ENCODE measurements around the gene MRFAP1.

Gene MRFAP1

DNA sequence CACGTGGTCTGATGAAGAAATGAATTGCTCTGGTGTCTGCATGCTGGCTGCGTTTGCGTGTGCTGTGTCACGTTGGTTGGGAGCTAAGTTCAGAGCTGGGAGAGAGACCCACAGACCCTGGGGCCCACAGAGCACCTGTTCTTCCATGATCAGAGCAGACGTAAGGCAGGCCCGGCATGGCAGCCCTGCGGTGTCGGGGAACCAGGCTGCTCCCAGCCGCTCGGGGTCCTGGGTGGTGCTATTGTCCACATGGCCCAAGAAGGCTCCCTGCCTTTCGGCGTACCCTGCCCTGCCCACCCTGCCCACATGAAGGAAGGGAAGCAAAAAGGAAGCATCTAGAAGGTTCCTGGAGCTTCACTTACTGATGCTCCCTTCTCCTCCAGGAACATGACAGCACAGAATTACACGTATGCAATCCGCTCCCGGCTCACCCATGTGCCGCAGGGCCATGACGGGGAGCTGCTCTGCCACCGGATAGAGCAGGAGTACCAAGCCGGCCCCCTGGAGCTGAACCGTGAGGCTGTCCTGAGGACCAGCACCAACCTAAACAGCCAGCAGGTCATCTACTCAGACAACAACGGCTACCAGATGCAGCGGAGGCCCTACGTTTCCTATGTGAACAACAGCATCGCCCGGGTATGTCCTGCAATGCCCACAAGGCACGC, 30.9 kb upstream of the MRFAP1 start:
- no peak for DNase-seq (ENCODE audit: low read depth)
- H3K4me3 ChIP-seq (ENCODE audit: low read depth, low read length), result no peak overlapping the region

DNA sequence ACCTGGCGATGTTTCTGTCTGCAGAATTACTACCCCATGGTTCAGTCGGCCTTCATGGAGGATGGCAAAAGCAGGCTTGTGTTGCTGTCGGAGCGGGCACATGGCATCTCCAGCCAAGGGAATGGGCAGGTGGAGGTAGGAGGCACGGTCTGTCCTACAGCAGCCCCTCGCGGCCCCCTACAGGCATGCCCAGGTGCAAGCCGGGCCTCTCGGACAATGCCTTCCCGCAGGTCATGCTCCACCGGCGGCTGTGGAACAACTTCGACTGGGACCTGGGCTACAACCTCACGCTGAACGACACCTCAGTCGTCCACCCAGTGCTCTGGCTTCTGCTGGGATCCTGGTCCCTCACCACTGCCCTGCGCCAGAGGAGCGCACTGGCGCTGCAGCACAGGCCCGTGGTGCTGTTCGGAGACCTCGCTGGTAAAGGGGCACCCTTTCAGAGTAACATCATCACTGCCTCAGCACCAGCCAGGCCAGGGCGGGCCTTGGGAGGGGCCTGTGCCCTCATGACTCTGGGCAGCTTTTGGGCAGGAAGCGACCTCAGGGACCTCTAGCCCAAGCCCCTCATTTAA, 29.5 kb upstream of the MRFAP1 start:
- no peak overlapping the region for H3K4me3 ChIP-seq (ENCODE audit: low read depth, low read length)
- DNase-seq (ENCODE audit: low read depth), result no peak

DNA sequence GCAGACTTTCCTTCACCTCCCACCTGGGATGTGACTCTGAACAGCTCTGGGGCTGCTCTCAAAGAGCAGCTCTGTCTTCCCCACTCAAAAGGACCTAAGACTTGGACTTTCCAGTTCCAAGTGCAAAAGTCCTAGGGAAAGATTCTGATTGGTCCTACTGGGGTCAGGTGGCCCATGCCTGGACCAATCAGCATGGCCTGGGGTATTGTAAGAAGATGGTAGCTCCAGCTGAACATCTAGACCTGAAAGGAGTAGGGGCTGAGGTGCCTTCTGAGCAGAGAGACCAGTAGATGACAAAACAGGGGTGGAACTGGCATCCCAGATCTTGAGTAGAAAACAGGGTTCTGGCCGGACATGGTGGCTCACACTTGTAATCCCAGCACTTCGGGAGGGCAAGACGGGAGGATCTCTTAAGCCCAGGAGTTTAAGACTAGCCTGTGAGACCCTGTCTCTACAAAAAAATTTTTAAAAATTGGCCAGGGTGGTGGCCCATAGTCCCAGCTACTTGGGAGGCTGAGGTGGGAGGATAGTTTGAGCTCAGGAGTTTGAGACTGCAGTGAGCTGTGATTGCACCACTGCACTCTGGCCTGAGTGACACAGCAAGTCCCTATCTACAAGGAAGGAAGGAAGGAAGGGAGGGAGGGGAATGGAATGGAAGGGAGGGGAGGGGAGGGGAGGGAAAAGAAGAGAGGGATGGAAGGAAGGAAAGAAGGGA, 27.4 kb upstream of the MRFAP1 start:
- H3K4me3 ChIP-seq (ENCODE audit: low read depth, low read length), result no peak overlapping the region

DNA sequence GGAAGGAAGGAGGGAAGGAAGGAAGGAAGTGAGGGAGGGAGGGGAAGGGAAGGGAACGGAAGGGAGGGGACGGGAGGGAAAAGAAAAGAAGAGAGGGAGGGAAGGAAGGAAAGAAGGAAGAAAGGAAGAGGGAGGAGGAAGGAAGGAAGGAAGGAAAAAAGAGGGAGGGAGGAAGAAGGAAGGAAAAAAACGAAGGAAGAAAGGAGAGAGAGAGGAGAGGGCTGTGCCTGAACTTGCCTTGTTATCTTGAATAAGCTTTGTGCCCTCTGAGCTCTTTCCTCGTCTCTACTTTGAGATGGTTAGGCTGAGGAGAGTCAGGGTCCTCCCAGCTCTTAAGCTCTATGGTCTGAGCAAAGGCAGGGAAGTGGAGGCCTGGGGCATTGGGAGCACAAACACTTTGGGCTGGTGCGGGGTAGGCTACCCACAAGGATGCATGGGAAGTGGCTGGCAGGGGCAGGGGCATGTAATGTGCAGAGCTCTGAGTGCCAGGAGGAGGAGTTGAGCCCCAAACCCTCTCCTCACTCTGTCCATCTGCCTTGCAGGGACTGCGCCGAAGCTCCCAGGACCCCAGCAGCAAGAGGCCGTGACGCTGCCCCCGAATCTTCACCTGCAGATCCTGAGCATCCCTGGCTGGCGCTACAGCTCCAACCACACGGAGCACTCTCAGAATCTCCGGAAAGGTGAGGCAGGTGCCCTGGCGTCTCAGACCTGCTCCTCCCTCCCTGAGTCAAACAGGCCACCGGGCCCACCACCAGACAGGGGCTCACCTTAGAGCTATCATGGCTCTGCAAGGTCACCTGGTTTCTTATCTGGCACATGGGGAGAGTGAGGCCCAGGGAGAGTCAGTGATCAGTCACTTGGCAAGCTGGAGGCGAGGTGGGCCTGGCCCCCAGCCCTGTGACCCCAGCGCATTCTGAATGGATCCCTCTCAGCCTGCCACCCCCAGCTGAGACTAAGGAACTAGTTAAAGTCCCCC, 26.5 kb upstream of the MRFAP1 start:
- H3K4me3 ChIP-seq (ENCODE audit: low read depth, low read length), result no peak overlapping the region
- no peak for DNase-seq (ENCODE audit: low read depth)

More for the DNA sequence above, 27.4 kb upstream of the MRFAP1 start:
- DNase-seq (ENCODE audit: low read depth), result no peak

DNA sequence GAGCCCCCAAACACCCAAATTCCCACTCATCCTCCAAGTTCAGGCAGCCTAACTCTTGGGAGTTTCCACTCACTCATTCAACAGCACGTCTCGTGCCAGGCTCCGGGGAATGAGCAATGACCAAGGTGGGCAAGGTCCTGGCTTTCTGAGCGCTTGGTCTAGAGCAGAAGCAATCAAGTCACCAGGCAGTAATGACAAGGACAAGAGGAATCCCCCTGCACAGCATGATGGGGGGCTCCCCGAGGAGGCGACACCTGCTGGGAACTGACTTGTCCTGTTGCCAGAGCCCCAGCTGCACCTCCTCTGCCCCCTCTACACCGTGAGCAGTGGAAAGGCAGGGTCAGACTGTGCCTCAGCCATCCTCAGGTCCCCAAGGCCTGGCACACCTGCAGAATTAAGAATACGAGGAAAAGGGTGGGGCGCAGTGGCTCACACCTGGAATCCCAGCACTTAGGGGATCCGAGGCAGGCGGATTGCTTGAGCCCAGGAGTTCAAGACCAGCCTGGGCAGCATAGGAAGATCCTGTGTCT, 25.7 kb upstream of the MRFAP1 start:
- H3K4me3 ChIP-seq (ENCODE audit: low read depth, low read length), result no peak overlapping the region
- DNase-seq (ENCODE audit: low read depth), result no peak

DNA sequence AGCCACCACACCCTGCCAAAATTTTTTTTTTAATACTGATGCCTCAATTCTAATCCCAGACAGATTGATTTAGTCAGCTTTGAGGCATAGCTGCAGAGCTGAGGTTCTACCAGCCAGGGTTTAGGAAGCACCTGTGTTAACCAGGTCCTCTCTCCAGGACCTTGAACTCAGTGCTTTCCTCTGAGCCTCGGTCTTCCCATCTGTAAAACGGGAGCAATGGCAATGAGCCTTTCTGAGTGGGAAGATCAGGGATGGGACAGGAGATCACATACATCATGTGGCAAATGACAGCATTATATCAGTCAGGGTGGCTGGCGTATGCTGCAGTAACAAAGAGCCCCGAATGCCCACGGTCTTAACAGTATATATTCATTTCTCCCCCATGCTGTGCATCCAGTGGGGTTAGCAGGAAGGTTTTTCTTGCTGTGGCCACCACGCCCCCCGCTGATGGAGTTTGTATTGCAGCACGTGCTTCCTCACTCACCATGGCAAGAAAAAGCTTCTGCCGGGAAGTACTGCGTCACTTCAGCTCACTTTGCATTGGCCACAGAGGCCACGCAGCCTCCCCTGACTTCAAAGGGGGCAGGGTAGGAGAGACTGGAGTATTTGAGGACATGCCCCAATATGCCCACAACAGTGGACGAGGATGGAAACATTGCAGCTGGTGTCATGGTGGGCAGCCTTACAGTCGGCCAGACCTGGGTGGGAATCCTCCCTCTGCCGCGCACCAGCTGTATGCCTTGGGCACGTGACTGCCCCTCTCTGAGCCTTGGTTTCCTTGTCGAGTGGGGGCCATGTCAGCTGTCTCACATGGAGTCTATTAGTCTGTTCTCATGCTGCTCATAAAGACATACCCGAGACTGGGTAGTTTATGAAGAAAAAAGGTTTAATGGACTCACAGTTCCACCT, 24.1 kb upstream of the MRFAP1 start:
- DNase-seq (ENCODE audit: low read depth), result no peak
- H3K4me3 ChIP-seq (ENCODE audit: low read depth, low read length), result no peak overlapping the region

DNA sequence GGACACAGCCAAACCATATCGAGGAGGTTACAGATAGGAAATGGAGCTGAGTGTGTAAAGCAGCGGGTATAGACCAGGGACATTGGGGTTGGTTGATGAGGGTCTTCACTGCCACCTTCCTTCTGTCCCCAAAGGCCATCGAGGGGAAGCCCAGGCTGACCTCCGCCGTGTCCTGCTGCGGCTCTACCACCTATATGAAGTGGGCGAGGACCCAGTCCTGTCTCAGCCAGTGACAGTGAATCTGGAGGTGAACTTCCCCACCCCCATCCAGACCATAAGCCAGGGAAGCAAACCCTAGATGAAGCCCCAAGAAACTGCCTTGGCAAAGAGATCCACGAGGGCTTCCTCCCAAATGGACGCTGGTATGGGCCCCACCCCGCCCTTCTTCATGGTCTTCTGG, 23.2 kb upstream of the MRFAP1 start:
- no peak for DNase-seq (ENCODE audit: low read depth)
- no peak overlapping the region for H3K4me3 ChIP-seq (ENCODE audit: low read depth, low read length)

DNA sequence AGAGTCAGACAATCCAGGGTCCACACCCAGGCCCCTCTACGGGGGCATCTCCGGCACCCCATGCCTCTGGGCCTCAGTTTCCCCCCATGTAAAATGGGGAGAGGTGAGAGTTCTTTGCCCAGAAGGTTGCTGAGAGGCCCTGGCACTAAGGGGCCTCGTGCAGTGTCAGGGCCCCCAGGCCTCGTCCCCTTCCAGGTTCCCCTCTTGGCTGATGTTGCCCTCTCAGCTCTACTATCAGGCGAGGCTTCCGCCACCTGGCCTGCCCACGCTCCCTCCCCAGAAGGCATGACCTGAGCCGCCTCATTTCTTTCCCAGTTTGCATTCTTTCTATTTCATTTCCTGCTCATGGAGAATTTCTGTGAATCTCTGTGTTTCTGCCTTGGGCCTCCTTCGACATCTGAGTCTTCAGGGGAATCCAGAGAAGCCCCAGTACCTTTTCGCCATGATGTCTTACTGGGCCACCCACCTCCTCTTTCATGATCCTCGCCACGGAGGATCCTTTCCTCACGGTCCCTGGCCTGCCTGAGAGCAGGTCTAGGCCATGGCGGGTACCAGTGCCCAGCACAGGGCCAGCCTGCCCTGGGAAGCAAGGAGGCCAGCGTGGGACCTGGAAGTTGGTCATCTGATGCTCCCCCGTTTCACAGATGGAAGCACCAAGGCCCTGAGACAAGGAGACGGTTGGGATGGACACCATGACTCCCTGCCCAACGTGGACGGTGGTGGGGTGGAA, 21.9 kb upstream of the MRFAP1 start:
- H3K4me3 ChIP-seq (ENCODE audit: low read depth, low read length), result no peak overlapping the region
- no peak for DNase-seq (ENCODE audit: low read depth)

DNA sequence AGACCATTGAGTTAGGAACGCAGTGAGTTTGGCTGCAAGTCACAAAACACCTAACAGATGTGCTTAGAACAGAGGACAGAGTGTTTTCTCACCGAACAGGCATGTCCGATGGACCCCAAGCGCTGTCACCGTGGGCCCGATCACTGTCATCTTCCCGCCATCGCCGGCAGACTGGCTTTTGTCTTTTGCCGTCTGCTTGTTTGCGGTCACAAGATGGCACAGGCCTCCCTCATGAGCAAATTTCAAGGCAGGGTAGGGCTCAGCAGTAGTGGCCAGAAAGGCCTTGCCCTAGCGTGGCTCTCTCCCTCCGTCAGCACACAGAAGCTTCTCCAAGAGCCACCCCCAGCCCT, 21.4 kb upstream of the MRFAP1 start:
- no peak for DNase-seq (ENCODE audit: low read depth)
- no peak overlapping the region for H3K4me3 ChIP-seq (ENCODE audit: low read depth, low read length)

DNA sequence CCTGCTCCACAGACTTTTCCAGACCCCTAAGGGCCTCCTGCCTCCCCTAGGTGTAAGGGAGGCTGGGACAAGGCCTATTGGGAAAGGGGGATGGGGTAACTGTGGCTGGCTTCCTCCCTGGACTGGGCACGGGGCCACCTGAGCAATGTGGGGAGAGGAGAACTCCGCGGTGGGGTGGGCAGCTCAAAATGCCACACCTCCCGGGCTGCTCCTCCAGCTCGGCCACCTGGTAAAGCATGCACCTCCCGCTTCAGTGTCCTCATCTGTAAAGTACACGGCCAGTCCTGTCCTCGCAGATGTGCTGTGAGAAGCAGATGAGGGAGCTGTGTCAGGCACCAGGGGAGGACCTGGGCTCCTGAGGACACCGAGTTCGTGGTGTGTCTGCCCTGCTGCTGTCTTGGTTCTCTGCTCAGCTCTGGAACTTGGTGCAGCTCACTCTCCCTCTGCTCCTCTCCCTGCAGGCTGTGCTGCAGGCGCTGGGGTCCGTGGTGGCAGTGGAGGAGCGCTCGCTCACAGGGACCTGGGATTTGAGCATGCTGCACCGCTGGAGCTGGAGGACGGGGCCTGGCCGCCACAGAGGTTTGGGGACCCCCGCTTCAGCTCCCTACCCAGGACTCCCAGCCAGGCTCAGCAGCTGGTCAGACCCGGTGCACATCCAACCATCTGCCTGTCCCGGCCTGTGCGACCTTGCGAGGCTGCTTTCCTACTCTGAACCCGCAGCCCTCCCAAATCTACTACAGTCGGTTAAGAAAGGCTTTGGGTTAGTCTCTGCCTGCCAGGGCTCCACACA, 20.8 kb upstream of the MRFAP1 start:
- no peak overlapping the region for H3K4me3 ChIP-seq (ENCODE audit: low read depth, low read length)
- DNase-seq (ENCODE audit: low read depth), result no peak

DNA sequence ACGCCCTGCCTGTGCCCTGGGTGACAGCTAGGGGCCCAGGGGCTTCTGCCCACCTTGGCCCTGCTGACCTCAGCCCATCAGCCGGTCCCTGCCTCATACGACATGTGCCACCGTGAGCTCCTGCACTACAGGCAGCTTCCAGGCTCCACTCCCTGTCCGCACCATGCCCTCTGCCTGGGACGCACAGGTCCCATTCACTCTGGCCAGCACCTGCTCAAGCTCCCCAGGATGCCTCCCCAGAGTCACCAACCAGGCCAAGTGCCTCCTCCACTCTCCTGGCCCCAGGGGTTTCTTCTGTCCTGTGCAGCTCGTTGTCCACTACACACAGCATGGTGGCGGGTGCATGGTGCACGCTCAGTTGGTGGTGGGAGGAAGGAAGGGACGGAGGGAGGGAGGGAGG, 20.2 kb upstream of the MRFAP1 start:
- DNase-seq (ENCODE audit: low read depth), result no peak
- H3K4me3 ChIP-seq (ENCODE audit: low read depth, low read length), result no peak overlapping the region

DNA sequence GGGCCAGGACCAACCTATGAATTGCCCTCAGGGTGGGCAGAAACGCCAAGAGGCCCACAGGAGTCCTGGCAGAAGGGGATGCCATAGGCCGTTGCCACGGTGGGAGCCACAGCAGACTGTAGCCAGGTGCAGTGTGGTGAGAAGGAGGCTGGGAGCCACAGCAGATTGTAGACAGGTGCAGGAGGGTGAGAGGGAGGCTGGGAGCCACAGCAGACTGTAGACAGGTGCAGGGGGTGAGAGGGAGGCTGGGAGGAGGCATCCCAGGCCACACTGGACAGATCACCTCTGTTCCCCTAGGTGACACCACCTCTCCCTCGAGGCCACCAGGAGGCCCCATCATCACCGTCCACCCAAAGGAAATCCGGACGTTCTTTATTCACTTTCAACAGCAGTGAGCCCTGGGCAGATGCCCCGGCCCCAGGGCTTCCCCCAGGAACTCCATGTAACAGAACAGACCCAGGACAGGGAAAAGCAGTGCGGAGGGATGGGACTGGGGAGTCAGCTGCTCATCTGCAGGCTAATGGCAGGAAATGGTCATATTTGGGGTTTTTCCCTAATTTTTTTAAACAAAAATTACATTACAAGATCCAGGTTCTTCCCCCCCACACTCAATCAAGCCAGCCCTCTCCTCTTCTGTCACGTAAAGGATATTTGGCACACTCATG, 19.5 kb upstream of the MRFAP1 start:
- DNase-seq (ENCODE audit: low read depth), result no peak
- H3K4me3 ChIP-seq (ENCODE audit: low read depth, low read length), result no peak overlapping the region

DNA sequence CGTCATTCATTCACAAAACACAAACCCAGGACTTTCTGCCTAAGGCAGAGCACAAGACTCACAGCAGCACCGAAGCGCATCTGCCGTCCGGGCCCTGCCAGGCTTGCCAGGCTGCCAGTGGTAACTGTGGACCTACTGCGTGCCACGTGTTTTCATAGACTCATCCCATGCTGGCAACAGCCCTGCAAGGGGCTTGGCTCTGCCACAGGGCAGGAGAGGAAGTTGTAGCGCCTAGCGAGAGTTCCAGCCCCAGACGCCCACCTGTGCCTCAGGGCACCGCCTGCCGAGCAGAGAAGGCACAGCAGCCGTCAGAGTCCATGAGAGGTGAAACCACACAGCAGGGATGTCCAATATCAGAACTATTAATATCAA, 18.9 kb upstream of the MRFAP1 start:
- DNase-seq (ENCODE audit: low read depth), result no peak
- no peak overlapping the region for H3K4me3 ChIP-seq (ENCODE audit: low read depth, low read length)

DNA sequence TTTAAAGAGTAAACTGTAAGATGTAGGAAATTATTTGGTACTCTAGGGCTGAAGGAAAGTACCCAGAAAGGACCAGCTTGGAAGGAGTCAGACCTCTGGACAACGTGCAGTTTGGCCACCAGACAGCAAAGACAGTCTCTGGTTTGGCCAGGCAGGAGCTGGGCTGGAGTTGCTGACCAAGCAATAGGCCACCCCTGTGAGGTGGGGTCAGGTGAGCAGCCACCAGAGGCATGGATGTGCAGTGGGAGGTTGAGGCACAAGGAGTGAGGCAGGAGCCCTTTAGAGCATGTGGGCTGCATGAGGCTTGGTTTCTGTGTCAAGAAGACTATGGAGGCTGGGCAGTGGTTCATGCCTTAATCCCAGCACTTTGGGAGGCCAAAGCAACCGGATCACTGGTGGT, 17.7 kb upstream of the MRFAP1 start:
- H3K4me3 ChIP-seq (ENCODE audit: low read depth, low read length), result no peak overlapping the region
- no peak for DNase-seq (ENCODE audit: low read depth)

DNA sequence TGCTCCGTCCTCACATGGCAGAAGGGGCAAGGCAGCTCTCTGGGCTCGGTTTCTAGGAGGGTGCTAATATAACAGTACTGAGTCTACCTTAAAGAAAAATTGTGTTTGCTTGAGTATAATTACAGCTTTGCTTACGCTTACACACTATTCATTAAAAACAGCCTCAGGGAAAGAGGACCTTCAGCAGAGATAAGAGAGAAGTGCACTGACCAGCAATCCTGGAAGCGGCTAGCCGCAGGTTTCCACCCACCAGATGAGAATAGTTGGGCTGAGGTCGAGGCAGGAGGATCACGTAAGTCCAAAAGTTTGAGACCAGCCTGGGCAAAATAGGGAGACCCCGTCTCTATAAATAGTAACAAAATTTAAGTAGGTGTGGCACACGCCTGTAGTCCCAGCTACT, 15.2 kb upstream of the MRFAP1 start:
- DNase-seq (ENCODE audit: low read depth), result no peak
- H3K4me3 ChIP-seq (ENCODE audit: low read depth, low read length), result no peak overlapping the region

DNA sequence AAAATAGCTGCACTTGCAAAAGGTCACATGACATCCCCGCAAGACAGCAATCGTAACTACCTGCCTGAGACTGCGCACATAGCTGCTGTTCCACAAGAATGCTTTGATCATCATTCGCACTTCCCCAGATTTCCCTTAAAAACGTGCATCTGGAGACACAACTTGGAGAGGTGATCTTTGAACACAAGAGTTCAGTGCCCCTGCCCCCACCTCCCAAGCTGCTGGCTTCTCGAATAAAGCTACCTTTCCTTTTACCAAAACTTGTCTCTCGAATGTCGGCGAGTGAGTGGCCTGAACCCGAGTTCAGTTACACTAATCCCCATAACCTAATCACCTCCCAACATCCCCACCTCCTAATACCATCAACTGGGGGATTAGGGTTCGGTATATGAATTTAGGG, 14.4 kb upstream of the MRFAP1 start:
- H3K4me3 ChIP-seq (ENCODE audit: low read depth, low read length), result no peak overlapping the region
- DNase-seq (ENCODE audit: low read depth), result no peak

DNA sequence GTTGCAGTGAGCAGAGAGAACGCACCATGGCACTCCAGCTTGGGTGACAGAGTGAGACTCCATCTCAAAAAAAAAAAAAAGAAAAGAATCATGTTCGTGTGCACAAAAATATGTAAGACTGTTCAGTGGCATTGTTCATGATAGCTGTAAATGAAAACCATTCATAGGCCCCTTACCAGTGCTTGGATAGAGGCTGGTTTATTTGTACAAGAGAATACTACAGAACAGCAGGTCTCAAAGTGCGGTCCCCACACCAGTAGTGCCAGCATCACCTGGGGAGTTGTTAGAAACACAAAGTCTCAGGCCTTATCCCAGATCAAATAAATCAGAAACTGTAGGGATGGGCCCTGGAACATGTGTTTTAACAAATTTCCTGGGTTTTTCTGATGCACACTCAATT, 12.7 kb upstream of the MRFAP1 start:
- no peak for DNase-seq (ENCODE audit: low read depth)
- no peak overlapping the region for H3K4me3 ChIP-seq (ENCODE audit: low read depth, low read length)

Data from skeletal muscle cell (primary cell).